ENCODE results near the gene PNPLA3.

Gene PNPLA3

GRCh38 chr22:43968614-43969013 lies 45.0 kb downstream of the PNPLA3 start:
- no peak for DNase-seq

- DNase-seq = no peak
Observed at GRCh38 chr22:43969021-43969878, 45.6 kb downstream of the PNPLA3 start.

GRCh38 chr22:43969989-43970755 lies 46.6 kb downstream of the PNPLA3 start:
- DNase-seq = no peak

- DNase-seq = no peak
Observed at GRCh38 chr22:43971112-43971511, 47.5 kb downstream of the PNPLA3 start.

- DNase-seq = no peak
Observed at GRCh38 chr22:43972931-43973462, 49.4 kb downstream of the PNPLA3 start.

GRCh38 chr22:43974028-43974545 lies 50.5 kb downstream of the PNPLA3 start:
- no peak for DNase-seq

- no peak for DNase-seq
Observed at GRCh38 chr22:43975041-43975440, 51.4 kb downstream of the PNPLA3 start.

- no peak for DNase-seq
Observed at GRCh38 chr22:43976861-43977795, 53.5 kb downstream of the PNPLA3 start.

- no peak for DNase-seq
Observed at GRCh38 chr22:43978558-43978957, 55.0 kb downstream of the PNPLA3 start.

GRCh38 chr22:43980579-43980978 lies 57.0 kb downstream of the PNPLA3 start:
- no peak for DNase-seq

GRCh38 chr22:43980996-43981395 lies 57.4 kb downstream of the PNPLA3 start:
- no peak for DNase-seq

GRCh38 chr22:43983808-43984207 lies 60.2 kb downstream of the PNPLA3 start:
- DNase-seq = no peak

- DNase-seq = no peak
Observed at GRCh38 chr22:43985532-43985931, 61.9 kb downstream of the PNPLA3 start.

- no peak for DNase-seq
Observed at GRCh38 chr22:43988116-43988820, 64.7 kb downstream of the PNPLA3 start.

- DNase-seq = no peak
Observed at GRCh38 chr22:43988960-43989359, 65.4 kb downstream of the PNPLA3 start.

GRCh38 chr22:43990044-43990443 lies 66.4 kb downstream of the PNPLA3 start:
- no peak for DNase-seq

- DNase-seq = no peak
Observed at GRCh38 chr22:43991316-43992020, 67.9 kb downstream of the PNPLA3 start.

- DNase-seq = no peak
Observed at GRCh38 chr22:43992331-43992821, 68.8 kb downstream of the PNPLA3 start.

GRCh38 chr22:43993072-43993760 lies 69.6 kb downstream of the PNPLA3 start:
- peak; percentile 61 for DNase-seq

- DNase-seq = no peak
Observed at GRCh38 chr22:43994006-43994405, 70.4 kb downstream of the PNPLA3 start.

Measured in activated naive CD4-positive, alpha-beta T cell treated with anti-CD3 and anti-CD28 coated beads, Interleukin-2, amount 50 U/mL, for 16 hours (primary cell).